Superior temporal gyrus (tissue), 1 donor: ENCODE data around the gene COG5.
A peak's percentile ranks its signal among the peaks of the same experiment; 100 is the strongest.

Experiments
- DNase-seq: peaks from one replicate; pipeline ENCODE4 v3.0.0-alpha.2; 2016; ENCODE audit errors: extremely low spot score

COG5 gene

DNA sequence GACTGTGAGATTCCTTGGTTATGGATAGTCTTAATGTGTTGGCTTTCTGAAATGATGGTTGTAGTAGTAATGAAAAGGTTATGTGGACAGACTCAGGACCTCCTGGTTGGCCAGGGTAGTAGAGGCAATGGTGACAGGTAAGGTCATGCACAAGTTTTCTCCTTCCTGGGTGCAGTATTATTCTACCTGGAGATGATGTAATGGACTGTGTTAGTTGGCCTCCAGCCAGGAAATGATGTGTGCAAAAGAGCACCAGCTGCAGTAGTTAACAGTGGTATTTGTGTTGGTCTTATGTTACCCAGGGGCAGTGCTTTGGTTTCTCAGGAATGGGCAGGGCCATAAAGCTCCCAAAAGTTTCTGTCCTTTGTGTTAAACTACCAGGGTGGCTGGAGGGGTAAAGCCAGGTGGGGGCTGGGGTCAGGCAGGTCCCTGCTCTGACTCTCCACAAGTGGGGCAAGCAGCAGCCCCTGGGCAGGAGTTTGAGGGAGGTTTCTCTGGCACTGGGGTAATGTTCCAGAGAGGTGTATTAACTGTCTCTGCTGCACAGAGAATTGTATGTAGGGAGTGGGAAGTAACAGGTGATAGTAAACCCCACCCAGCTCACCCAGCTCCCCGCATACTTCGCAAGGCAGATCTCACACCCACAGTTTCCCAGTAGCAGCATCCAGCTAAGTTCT, 57.6 kb downstream of the COG5 start:
- no peak for DNase-seq

DNA sequence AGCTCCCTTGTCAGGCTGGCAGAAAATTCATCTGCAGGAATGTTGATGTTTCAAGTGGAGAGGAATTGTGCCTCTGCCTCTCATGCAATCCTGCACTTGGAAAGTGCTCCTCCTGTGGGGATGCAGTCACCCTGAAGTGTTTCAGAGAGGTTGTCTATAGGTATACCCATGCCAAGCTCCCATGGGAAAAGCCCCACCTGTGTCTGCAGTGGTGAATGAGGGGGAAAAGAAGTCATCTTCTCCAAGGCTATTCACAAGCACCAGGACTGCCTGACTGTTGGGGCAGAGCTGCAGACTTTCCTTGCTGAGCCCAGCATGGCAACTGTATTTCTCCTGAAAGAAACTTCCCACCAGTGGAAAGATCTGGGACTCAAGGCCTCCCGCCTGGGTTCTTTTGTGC, 58.4 kb downstream of the COG5 start:
- DNase-seq: no peak

DNA sequence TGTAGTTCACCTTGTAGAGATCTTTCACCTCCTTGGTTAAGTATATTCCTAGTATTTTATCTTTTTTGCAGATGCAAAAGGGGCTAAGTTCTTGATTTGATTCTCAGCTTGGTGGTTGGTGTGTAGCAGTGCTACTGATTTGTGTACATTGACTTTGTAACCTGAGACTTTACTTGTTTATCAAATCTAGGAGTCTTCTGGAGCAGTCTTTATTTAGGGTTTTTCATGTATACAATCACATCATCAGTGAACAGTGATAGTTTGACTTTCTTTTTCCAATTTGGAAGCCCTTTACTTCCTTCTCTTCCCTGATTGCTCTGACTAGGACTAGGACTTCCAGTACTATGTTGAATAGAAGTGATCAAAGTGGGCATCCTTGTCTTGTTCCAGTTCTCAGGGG, 60.0 kb downstream of the COG5 start:
- no peak for DNase-seq

DNA sequence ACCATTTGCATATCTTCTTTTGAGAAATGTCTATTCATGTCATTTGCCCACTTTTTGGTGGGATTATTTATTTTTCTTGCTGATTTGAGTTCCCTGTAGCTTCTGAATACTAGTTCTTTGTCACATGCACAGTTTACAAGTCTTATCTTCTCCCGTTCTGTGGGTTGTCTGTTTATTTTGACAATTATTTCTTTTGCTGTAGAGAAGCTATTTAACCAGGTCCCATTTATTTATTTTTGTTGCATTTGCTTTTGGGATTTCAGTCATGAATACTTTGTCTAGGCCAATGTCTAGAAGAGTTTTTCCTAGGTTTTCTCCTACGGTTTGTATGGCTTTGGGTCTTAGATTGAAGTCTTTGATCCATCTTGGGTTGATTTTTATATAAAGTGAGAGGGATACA, 60.9 kb downstream of the COG5 start:
- DNase-seq: no peak

DNA sequence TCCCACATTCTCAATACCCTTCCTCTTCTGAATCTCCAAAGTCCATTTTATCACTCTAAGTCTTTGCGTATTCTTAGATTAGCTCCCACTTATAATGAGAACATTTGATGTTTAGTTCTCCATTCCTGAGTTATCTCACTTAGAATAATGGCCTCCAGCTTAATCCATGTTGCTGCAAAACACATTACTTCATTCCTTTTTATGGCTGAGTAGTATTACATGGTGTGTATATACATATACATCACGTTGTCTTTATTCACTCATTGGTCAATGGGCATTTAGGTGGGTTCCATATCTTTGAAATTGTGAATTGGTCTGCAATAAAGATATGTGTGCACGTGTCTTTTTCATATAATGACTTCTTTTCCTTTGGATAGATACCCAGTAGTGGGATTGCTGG, 61.6 kb downstream of the COG5 start:
- DNase-seq: no peak

DNA sequence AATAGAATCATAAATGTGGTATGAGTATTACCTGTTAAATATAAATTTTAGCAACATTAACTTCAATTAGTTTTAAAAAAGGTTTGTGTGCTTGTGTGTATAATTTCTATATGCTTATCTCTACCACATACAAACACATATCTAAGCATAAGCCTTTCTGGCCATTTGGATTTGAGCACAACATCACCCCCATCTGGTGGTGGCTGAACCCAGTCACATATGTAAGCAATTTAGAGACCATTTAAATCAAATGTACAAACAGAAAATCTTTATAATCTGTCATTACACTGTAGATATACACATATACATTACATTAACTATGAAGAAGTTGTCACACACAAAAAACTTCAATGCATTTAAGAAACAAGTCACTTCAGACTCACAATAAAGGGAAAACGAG, 62.1 kb downstream of the COG5 start:
- no peak for DNase-seq

DNA sequence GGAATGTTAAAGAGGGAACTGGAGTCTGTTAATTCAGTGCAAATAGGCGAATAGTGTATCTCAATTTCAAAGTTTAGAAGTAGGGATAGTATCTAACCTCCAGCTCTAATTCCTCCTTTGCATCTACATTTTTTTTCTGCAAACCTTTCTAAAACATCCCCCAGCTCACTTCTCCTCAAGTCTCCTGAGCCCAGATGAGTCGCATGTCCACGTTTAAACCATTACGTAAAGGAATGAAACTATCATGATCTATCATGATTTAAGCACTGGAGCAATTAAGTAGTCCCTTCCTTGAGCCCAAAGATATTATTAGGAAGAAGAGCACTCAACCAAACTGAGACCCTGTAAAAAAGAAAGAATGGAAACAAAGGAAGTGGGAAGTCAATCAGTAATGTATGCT, 64.0 kb downstream of the COG5 start:
- no peak for DNase-seq

DNA sequence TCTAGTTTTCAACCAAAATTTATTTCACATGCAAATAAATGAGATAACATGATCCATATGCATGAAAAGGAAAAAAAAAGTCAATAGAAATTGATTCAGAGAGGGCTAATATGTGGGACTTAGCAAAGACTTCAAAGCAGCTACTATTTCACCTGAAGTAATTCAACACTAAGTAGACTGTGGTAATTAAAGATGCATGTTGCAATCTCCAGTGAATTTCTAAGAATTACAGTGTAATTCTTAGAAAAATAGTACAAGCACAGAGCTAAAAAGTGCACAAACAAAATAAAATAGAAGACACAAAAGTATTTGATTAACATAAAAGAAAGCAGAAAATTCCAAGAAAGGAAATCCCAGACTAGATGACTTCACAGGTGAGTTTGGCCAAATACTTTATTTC, 68.2 kb downstream of the COG5 start:
- no peak for DNase-seq

DNA sequence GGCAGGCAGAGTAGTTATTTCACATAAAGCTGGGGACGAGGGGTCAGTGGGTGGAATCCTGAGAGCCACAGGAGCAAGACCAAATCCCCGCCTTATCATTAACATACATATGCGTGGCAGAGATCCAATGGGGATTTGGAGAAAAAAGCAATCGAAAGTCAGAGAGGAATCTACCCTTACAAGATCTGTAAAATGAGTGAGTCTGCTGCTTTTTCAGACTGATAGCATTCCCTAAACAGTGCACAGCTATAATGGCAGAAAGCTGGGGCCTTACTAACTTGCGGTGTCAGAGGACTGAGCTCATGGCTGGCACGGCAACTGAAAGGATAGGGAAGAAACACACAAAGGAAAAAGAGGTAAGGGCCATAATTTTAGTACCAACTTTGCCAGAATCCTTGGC, 68.8 kb downstream of the COG5 start:
- no peak for DNase-seq

DNA sequence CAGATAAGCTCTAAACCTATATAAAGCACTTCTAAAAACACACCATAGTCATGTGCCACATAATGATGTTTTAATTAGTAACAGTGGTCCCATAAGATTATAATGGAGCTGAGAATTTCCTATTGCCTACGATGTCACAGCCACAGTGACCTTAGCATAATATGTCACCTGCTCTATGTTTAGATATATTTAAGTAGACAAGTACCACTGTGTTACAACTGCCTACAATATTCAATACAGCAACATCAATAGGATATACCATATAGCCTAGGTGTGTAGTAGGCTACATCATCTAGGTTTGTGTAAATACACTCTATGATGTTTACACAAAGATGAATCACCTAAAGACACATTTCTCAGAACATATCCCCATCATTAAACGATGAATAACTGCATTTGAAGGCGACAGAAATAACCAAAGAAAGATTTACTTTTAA, 69.4 kb downstream of the COG5 start:
- DNase-seq: no peak

DNA sequence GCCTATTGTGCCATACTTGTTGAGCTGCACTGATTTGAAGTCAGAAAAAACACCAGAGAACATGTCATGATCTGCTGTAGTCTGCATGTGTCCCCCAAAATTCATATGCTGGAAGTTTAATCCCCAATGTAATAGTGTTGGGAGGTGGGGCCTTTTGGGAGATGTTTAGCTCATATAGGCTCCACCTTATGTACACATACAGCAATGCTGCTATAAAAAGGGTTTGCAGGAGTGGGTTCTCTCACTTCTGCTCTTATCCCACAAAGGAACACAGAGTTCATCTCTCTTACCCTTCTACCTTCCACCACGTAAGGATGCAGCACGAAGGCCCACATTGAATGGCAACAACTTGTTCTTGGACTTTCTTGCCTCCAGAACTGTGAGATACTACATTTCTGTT, 70.8 kb downstream of the COG5 start:
- DNase-seq: no peak

DNA sequence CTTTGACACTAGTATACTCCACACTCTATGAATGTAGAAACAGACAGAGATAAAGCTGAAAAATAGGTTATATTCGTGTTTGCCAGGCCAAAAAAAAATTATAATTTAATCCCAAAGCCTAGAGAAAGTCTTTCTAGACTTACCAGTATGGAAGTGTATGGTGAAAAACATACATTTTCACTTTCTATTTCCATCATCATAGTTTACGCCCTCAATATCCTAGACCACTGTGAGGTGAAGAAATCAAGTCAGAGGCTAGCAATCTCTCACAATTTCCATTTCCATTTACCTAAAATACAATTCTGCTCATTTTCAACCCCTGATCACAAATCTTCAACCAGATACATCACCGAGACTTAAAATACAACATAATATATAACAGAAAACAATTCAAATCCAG, 77.7 kb downstream of the COG5 start:
- no peak for DNase-seq

DNA sequence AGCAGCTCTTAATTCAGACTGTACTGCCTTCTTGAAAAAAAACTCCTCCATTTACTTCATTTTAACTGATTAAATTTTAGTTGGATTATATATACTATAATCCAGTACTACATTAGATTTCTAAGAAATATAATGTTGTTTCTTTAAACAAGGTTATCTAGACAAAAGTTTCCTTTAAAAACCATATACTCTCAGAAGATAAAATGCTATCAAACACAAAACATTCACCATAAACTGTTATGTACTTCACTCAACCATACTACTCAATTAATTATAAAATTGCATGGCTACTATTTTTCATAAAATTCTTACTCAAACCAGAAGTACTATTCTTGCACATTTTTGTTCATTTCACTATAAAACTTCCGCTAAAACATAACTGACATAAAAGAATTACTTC, 81.1 kb downstream of the COG5 start:
- no peak for DNase-seq

DNA sequence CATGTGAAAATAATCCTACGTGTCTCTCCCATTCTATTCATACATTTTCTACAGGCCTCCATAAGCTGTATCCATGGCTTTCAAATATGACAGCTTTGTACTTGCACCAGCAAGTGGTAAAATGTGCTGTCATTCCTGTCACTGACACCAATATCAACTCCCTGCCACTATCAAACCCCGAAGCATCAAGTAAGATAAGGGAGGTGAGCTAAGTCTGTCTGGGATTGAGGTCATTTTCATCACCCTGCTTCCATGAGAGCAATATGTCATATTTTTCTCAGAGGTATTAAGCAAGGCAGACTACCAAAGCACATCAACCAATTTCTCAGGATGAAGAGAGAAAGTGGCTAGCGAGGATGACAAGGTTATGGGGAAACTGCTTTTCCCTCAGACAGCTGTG, 82.8 kb downstream of the COG5 start:
- DNase-seq: no peak

DNA sequence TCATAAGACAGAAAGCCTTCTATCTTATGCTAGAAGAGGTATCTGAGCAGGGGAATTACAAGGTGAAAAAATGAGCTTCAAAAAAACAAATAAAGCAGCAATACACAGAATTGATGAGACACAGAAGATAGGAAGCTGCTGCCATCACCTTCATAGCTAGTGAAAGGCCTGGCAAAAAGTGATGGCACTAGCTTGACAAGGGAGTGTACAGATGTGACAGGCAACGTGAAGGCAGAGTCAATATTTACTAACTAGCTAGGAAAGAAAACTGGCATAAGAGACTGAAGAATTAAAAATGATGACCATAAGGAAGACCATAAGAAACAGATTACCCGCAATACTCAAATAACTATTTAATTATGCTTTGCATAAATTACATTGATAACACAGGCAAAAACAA, 84.4 kb downstream of the COG5 start:
- DNase-seq: no peak

DNA sequence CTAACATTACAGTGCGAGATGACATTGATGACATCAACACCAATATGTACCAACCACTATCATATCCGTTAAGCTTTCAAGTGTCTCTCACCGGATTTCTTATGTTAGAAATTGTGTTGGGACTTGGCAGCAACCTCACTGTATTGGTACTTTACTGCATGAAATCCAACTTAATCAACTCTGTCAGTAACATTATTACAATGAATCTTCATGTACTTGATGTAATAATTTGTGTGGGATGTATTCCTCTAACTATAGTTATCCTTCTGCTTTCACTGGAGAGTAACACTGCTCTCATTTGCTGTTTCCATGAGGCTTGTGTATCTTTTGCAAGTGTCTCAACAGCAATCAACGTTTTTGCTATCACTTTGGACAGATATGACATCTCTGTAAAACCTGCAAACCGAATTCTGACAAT, 89.6 kb downstream of the COG5 start:
- DNase-seq: peak; percentile 53

DNA sequence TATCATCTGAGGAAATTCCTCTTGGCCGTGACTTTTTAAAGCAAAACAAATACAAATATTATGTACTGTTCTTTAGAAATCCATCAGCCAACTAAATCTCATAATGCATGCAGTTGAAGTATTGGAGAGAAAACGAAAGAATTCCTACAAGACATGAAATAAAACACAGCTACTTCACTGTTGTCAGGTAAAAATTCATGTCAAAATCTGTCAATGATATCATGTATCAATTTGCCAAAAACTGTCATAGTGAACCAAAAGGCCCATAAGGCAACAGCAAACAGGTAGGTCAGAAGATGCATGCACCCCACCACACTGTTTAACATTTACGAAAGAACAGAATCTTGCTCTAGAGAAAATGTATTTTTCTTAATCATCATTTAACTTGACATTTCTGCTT, 91.6 kb downstream of the COG5 start:
- DNase-seq: peak; percentile 43

DNA sequence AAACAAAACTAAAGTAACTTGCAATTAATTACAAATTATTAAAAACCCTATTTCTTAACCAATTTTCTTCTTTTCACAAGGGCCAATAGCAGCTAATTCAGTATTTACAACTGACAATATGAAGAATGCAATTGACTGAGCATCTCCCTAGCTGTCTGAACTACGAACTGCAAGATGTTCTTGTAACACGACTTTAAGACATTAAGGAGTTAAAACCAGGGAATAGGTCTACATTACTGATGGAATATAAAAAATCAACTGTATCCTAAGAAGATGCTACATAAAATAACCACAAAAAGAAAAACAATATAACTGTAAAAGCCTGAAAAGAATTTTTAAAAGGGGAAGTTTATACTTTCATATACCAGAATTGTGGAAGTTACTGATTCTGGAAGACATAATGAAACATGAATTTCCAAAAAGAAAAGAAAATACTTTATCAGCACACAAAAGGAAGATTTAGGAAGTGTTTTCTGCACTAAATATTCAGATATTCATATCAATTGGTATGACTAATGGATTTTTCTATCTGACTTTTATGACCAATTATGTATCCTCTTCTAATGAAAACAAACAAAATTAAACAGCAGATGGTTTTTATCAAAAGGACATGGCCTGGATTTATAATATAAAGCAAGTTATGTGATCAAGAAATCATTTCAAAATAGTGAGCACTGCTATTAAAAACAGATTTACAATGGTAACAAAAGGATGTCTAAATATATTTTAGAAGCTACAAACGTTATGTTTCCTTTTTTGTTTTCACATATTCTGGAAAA, 92.2 kb downstream of the COG5 start:
- DNase-seq: peak; percentile 63

DNA sequence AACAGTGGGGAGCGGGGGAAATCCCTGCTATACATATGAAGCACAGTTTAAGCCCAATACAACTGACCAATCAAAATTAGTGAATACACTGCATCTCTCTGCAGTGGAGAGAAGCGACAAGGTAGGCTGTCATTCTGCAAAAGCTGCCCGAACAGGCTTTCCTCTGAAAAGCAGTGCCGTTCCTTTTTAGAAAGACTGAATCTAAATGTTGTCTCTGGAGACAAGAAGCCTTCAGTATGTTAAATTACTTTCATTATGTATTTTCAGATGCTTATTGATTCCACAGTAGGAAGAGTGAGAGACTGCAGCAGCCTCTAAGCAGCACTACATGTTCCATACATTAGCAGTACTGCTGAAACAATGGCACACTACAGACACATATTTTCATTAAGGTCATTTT, 93.8 kb downstream of the COG5 start, which contains the start of gene GPR22:
GPR22 (plus strand) TSS at position 129 of the 400 bp plus-strand sequence. CDS start 4,004 bp downstream, outside the sequence.
- peak; percentile 76 for DNase-seq

DNA sequence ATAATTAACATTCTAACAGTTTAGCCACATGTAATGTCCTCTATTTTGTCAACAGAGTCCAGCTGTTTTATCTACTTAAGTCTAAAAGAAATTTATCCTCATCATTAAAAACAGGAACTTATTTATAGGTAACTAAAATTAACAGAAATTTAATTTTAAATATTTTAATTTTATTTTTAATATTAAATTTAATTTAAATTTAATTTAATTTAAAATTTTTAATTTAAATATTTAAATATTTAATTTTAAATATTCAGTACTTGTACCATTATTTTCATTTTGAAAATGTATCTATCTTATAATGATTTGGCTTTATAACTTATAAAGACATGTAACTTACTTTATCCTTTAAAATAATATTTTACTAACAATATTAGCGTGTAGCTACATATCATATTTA, 94.9 kb downstream of the COG5 start:
- no peak for DNase-seq

DNA sequence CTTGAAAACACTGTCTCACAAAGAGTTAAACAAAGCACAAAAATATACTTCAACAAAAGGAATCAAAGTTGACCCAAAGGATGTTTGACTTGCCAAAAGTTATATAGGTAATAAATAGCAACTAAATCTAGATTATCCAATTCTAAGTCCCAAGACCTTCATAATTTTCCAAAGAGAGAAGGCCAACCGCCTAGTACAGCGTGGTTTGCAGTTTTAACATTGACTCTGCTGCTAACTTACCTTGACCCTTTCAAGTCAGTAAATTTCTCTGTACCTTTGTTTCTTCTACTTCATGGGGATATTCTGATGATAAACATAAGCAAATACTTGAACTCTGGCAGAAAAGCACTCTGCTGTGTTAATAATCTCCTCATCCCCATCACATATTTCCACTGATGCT, 95.7 kb downstream of the COG5 start:
- no peak for DNase-seq

DNA sequence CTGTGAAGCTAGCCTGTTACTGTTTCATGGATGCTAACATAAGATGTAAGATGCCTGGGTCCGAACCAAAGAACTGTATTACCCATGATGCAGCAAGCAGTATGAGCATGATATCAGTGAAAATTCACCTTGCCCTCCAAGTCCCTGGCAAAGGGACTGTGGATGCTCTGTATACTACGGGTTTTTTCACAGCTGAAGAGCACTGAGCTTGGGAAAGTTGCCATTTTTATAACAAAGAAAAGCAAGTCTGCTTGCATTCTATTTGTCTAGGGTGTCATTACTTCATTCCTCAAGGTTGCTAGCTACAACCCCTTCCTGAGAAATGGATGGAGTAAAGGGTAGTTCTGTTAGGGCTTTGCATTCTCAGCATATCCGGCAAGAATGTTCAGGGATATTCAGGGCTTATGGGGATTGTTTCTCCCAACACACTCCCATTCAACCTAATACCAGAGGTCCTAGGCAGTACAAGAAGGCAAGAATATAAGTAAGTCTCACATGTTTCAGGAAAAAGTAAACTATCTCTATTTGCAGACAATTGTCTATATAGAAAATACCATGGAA, 99.0 kb downstream of the COG5 start:
- DNase-seq: no peak
